PC-9 (cell line): ENCODE measurements around the gene ZNF598. TPM values are rescaled to one million over a fixed set of nuclear protein-coding genes. Genes with fewer than 3 reads are reported as not detected.
"Not testable (repeated sequence)": the region's sequence is repeated elsewhere in the genome, so short reads cannot be mapped to it uniquely, and the experiment has no call there.

Experiments used
- BruUV-seq: library from RNA; stranded (reverse); fragments of 400-500 nt; replicated peaks from 2 replicates; lab custom pipeline; 2021; lab: Mats Ljungman, UMichigan
- CTCF ChIA-PET: fragments of 300-600 bp; sonication (Branson Sonifier 250); formaldehyde crosslinking; loops from one replicate; lab custom pipeline; 2022; ENCODE audit warnings: antibody characterized with exemption; lab: Charles Lee
- POLR2A ChIA-PET: fragments of 300-600 bp; sonication (Branson Sonifier 250); formaldehyde crosslinking; loops from one replicate; lab custom pipeline; 2022; ENCODE audit warnings: antibody characterized with exemption; ENCODE audit not compliant: unreplicated experiment; lab: Charles Lee
- DNase-seq, 2 experiments: peaks; one replicate each; pipeline versions ENCODE4 v3.0.0 to v3.0.0-alpha.2; 2015 to 2022; ENCODE audit warnings: mixed read lengths in 1 of 2
- H2AFZ ChIP-seq: fragments of 200-600 bp; sonication (generic); 2 replicates; pipeline ENCODE4 v1.8.1; 2017; ENCODE audit warnings: antibody characterized with exemption
- H3F3A ChIP-seq: fragments of 200-600 bp; sonication (generic); 2 replicates; pipeline ENCODE4 v1.8.1; 2017; ENCODE audit warnings: antibody characterized with exemption, mild to moderate bottlenecking, low read depth; ENCODE audit not compliant: insufficient read depth
- H3K27ac ChIP-seq: fragments of 200-600 bp; sonication (generic); 2 replicates; pipeline ENCODE4 v1.6.1; 2016; ENCODE audit warnings: mixed run types
- H3K27me3 ChIP-seq: fragments of 200-600 bp; sonication (generic); 2 replicates; pipeline ENCODE4 v1.6.1; 2016; ENCODE audit warnings: low read depth, mixed run types; ENCODE audit not compliant: insufficient read depth
- H3K36me3 ChIP-seq: fragments of 200-600 bp; sonication (generic); 2 replicates; pipeline ENCODE4 v1.6.1; 2016; ENCODE audit warnings: low read depth, mixed run types
- H3K4me1 ChIP-seq: fragments of 200-600 bp; sonication (generic); replicated peaks from 2 replicates; pipeline ENCODE4 v1.6.1; 2016; ENCODE audit warnings: mixed run types; ENCODE audit not compliant: insufficient read depth
- H3K4me2 ChIP-seq: fragments of 200-600 bp; sonication (generic); 2 replicates; pipeline ENCODE4 v1.6.1; 2017; ENCODE audit warnings: mixed run types
- H3K4me3 ChIP-seq: fragments of 200-600 bp; sonication (generic); 2 replicates; pipeline ENCODE4 v1.6.1; 2016; ENCODE audit warnings: mixed run types
- H3K79me2 ChIP-seq: fragments of 200-600 bp; sonication (generic); 2 replicates; pipeline ENCODE4 v1.6.1; 2017; ENCODE audit warnings: low read depth, mixed run types
- H3K9me2 ChIP-seq: fragments of 200-600 bp; sonication (generic); 2 replicates; pipeline ENCODE4 v1.8.1; 2017; ENCODE audit warnings: mild to moderate bottlenecking; ENCODE audit not compliant: insufficient read depth
- H3K9me3 ChIP-seq: fragments of 200-600 bp; sonication (generic); 2 replicates; pipeline ENCODE4 v1.8.1; 2016; ENCODE audit warnings: low read depth; ENCODE audit not compliant: insufficient read depth
- H4K20me1 ChIP-seq: fragments of 200-600 bp; sonication (generic); 2 replicates; pipeline ENCODE4 v1.8.1; 2017; ENCODE audit not compliant: insufficient read depth
- EZH2 ChIP-seq: fragments of 200-600 bp; sonication (generic); IDR thresholded peaks from 2 replicates; pipeline ENCODE4 v1.8.0; 2017; ENCODE audit warnings: antibody characterized with exemption, low read depth
- intact Hi-C: fragments of 100-400 bp; cut with micrococcal nuclease; formaldehyde crosslinking; loops from one replicate; pipeline ENCODE4 v1.10.0; 2022; ENCODE audit not compliant: unreplicated experiment
- total RNA-seq: library from RNA; stranded (reverse); gene quantifications from 2 replicates; pipeline ENCODE4 v1.2.3, GENCODE V29; 2021
- TF ChIP-seq, protein P1 (sequence below): fragments of 200-600 bp; sonication (generic); conservative IDR thresholded peaks from 2 replicates; pipeline ENCODE4 v1.6.1; 2017; ENCODE audit warnings: mixed run types, antibody characterized with exemption, mild to moderate bottlenecking, moderate library complexity

Gene ZNF598
- total RNA-seq, 1 experiment from 2014 or later, result 72.5 TPM

DNA sequence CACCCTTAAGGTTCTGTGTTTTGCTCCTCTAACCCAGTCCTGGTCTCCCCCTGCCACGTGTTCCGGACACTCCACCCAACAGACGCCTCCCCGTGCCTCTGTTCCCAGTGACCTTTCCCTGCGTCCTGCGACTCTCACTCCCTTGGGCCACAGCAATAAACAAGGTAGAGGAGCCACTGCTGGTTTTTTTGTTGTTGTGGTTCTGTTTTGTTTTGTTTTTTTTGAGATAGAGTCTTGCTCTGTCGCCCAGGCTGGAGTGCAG is 6.3 kb upstream of the ZNF598 start:
- POLR2A ChIA-PET, result no interaction called here
- no peaks in the 10 kb centered on the region for H3K27me3 ChIP-seq
- no peaks in the 10 kb centered on the region for H4K20me1 ChIP-seq
- H3K9me3 ChIP-seq, result no peaks in the 10 kb centered on the region
- H3K36me3 ChIP-seq, result no peaks in the 10 kb centered on the region
- CTCF ChIA-PET, result interaction anchor here (0.5 to 0.9 kb wide), 3 partner anchors 9 to 535 kb away, joined by 3 to 5 read pairs (median 3); no protein-coding TSS in a partner anchor
- no peaks in the 10 kb centered on the region for H3K79me2 ChIP-seq
- intact Hi-C loops, result no loop called here
- TF ChIP-seq, protein P1, sequence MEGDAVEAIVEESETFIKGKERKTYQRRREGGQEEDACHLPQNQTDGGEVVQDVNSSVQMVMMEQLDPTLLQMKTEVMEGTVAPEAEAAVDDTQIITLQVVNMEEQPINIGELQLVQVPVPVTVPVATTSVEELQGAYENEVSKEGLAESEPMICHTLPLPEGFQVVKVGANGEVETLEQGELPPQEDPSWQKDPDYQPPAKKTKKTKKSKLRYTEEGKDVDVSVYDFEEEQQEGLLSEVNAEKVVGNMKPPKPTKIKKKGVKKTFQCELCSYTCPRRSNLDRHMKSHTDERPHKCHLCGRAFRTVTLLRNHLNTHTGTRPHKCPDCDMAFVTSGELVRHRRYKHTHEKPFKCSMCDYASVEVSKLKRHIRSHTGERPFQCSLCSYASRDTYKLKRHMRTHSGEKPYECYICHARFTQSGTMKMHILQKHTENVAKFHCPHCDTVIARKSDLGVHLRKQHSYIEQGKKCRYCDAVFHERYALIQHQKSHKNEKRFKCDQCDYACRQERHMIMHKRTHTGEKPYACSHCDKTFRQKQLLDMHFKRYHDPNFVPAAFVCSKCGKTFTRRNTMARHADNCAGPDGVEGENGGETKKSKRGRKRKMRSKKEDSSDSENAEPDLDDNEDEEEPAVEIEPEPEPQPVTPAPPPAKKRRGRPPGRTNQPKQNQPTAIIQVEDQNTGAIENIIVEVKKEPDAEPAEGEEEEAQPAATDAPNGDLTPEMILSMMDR, result no peak
- no peak for TF ChIP-seq EZH2
- no peak for DNase-seq
- TSS peak; percentile 66 for BruUV-seq
- peak overlapping the region; percentile 63 for H3K4me2 ChIP-seq
- H3F3A ChIP-seq, result peaks cover 16% of the 10 kb centered on the region
- no peak overlapping the region for H3K4me3 ChIP-seq
- H3K4me1 ChIP-seq, result peaks cover 21% of the 10 kb centered on the region
- H3K9me2 ChIP-seq, result no peaks in the 10 kb centered on the region
- H2AFZ ChIP-seq, result peak overlapping the region; percentile 62; the same call in 1 of the 2 replicates
- peak overlapping the region; percentile 86 for H3K27ac ChIP-seq

DNA sequence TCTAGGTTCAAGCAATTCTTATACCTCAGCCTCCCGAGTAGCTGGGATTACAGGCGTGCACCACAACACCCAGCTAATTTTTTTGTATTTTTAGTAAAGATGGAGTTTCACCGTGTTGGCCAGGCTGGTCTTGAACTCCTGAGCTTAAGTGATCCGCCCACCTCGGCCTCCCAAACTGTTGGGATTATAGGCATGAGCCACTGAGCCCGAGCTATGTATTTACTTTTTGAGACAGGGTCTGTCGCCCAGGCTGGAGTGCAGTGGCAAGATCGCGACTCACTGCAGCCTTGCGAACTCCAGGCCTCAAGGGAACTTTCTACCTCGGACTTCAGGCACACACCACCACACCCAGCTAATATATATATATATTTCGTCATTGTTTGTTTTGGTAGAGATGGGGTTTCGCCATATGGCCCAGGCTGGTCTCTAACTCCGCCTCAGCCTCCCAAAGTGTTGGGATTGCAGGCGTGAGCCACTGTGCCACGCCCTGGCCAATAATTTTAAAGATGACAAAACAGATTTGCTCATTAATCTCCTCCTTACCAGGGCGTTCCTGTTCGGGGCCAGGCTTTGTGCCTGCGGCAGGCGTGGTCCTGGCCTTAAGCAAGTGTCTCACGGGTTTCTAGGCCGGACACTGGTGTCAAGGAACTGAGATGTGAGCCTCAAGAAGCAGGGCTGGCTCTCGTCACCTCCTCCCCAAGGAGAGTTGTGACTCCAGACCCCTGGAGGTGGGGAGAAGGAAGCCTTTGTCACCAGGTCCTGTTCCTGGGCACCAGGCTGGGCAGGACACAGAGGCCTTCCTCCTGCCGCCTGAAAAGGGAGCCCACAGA is 5.7 kb upstream of the ZNF598 start:
- Histone ChIP-seq H3K36me3 (no peaks in the 10 kb centered on the region), H3K79me2 (peaks cover 5% of the 10 kb centered on the region), H4K20me1 (no peaks in the 10 kb centered on the region), H3K27me3 (no peaks in the 10 kb centered on the region), H2AFZ (peak overlapping the region; percentile 62; the same call in 1 of the 2 replicates), H3K27ac (peak overlapping the region; percentile 86), H3K4me1 (peaks cover 26% of the 10 kb centered on the region), H3K9me2 (no peaks in the 10 kb centered on the region), H3K4me3 (peak overlapping the region; percentile 7; the same call in 1 of the 2 replicates), H3K9me3 (no peaks in the 10 kb centered on the region), H3K4me2 (peak overlapping the region; percentile 72), H3F3A (peaks cover 19% of the 10 kb centered on the region)
- CTCF ChIA-PET, result interaction anchor here (0.5 to 1.0 kb wide), 6 partner anchors 10 to 536 kb away, joined by 3 to 8 read pairs (median 4); partner anchors contain the start of gene TRAF7
- no peak for TF ChIP-seq EZH2
- TF ChIP-seq, protein P1, result no peak
- intact Hi-C loops, result no loop called here
- peak; percentile 79 to 95 for DNase-seq
- BruUV-seq, result no TSS peak
- POLR2A ChIA-PET, result interaction anchor here (0.6 kb wide), 2 partner anchors 76 to 139 kb away, joined by 4 to 7 read pairs; no protein-coding TSS in a partner anchor

DNA sequence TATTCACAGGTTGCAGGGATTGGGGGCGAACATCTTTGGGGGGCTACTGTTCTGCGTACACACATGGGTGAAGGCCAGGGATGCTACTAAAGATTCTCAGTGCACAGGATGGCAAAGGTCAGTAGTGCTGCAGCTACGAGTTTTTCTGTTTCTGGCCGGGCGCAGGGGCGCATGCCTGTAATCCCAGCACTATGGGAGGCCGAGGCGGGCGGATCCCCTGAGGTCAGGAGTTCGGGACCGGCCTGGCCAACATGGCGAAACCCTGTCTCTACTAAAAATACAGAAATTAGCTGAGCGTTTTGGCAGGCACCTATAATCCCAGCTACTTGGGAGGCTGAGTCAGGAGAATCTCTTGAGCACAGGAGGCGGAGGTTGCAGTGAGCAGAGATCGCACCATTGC is 3.9 kb upstream of the ZNF598 start:
- POLR2A ChIA-PET, result no interaction called here
- H3K27me3 ChIP-seq, result no peaks in the 10 kb centered on the region
- H3K27ac ChIP-seq, result no peak overlapping the region
- peaks cover 20% of the 10 kb centered on the region for H3K79me2 ChIP-seq
- CTCF ChIA-PET, result interaction anchor here (0.6 kb wide), 1 partner anchor 9 kb away, joined by 15 read pairs; no protein-coding TSS in a partner anchor
- peaks cover 26% of the 10 kb centered on the region for H3K4me1 ChIP-seq
- H3K4me2 ChIP-seq, result no peak overlapping the region
- peaks cover 24% of the 10 kb centered on the region for H3F3A ChIP-seq
- peaks cover 4% of the 10 kb centered on the region; the same call in 1 of the 2 replicates for H4K20me1 ChIP-seq
- intact Hi-C loops, result no loop called here
- no peaks in the 10 kb centered on the region for H3K9me2 ChIP-seq
- DNase-seq, result no peak
- no peak overlapping the region for H2AFZ ChIP-seq
- no TSS peak for BruUV-seq
- TF ChIP-seq, protein P1, result no peak
- no peak for TF ChIP-seq EZH2
- H3K4me3 ChIP-seq, result no peak overlapping the region
- no peaks in the 10 kb centered on the region for H3K36me3 ChIP-seq
- no peaks in the 10 kb centered on the region for H3K9me3 ChIP-seq

DNA sequence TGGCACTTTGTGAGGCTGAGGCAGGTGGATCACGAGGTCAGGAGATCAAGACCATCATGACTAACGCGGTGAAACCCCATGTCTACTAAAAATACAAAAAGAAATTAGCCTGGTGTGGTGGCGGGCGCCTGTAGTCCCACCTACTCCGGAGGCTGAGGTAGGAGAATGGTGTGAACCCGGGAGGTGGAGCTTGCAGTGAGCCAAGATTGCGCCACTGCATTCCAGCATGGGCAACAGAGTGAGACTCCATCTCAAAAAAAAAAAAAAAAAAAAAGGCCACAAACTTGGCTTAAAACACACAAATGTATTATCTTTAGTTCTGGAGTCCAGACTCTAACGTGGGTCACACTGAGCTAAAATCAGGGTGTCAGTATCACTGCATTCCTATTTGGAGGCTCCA is 2.1 kb upstream of the ZNF598 start:
- BruUV-seq, H3K4me3 ChIP-seq, DNase-seq, H3K9me3 ChIP-seq, H3K27me3 ChIP-seq, H3K4me2 ChIP-seq, intact Hi-C loops, H3K27ac ChIP-seq, POLR2A ChIA-PET, H2AFZ ChIP-seq, H3K9me2 ChIP-seq, H3K36me3 ChIP-seq: not testable (repeated sequence)
- Histone ChIP-seq H4K20me1 (peaks cover 17% of the 10 kb centered on the region), H3F3A (peaks cover 33% of the 10 kb centered on the region), H3K79me2 (peaks cover 38% of the 10 kb centered on the region), H3K4me1 (peaks cover 39% of the 10 kb centered on the region)
- CTCF ChIA-PET, result interaction anchor here (0.7 to 0.8 kb wide), 2 partner anchors 11 to 27 kb away, joined by 4 to 18 read pairs; no protein-coding TSS in a partner anchor
